NCI-H2081 treated with DMSO at 0.1 percent for 48 hours (cell line): ENCODE measurements around the gene THOC5.
"Not testable (repeated sequence)": the region's sequence is repeated elsewhere in the genome, so short reads cannot be mapped to it uniquely, and the experiment has no call there.

ENCODE experiments used
- DNase-seq: peaks from one replicate; lab custom pipeline; 2025; lab: John Stamatoyannopoulos, UW

The THOC5 gene

GRCh38 chr22:29563652-29564460 is 10.3 kb upstream of the THOC5 start:
- DNase-seq: no peak

- no peak for DNase-seq
Measured at GRCh38 chr22:29559853-29560252, 6.3 kb upstream of the THOC5 start.

GRCh38 chr22:29559030-29559429 is 5.5 kb upstream of the THOC5 start:
- no peak for DNase-seq

- no peak for DNase-seq
Measured at GRCh38 chr22:29555065-29555644, 1.6 kb upstream of the THOC5 start.

- DNase-seq: not testable (repeated sequence)
Measured at GRCh38 chr22:29552357-29552756, 1.2 kb downstream of the THOC5 start.

- DNase-seq: no peak
Measured at GRCh38 chr22:29550005-29550404, 3.6 kb downstream of the THOC5 start.

- DNase-seq: not testable (repeated sequence)
Measured at GRCh38 chr22:29545045-29545444, 8.5 kb downstream of the THOC5 start.

- DNase-seq: no peak
Measured at GRCh38 chr22:29541845-29542244, 11.7 kb downstream of the THOC5 start.

- DNase-seq: no peak
Measured at GRCh38 chr22:29539105-29539504, 14.5 kb downstream of the THOC5 start.

GRCh38 chr22:29536411-29536810 is 17.1 kb downstream of the THOC5 start:
- DNase-seq: no peak

GRCh38 chr22:29531419-29531818 is 22.1 kb downstream of the THOC5 start:
- no peak for DNase-seq

GRCh38 chr22:29530716-29531115 is 22.8 kb downstream of the THOC5 start:
- DNase-seq: no peak

GRCh38 chr22:29528144-29528543 is 25.4 kb downstream of the THOC5 start:
- no peak for DNase-seq

- no peak for DNase-seq
Measured at GRCh38 chr22:29524442-29525191, 28.9 kb downstream of the THOC5 start.

- DNase-seq: no peak
Measured at GRCh38 chr22:29523761-29524160, 29.8 kb downstream of the THOC5 start.

- no peak for DNase-seq
Measured at GRCh38 chr22:29521526-29521925, 32.0 kb downstream of the THOC5 start.

GRCh38 chr22:29520851-29521250 is 32.7 kb downstream of the THOC5 start:
- no peak for DNase-seq

GRCh38 chr22:29519996-29520395 is 33.6 kb downstream of the THOC5 start:
- no peak for DNase-seq

- no peak for DNase-seq
Measured at GRCh38 chr22:29518427-29518826, 35.1 kb downstream of the THOC5 start.

- DNase-seq: no peak
Measured at GRCh38 chr22:29517215-29517908, 36.2 kb downstream of the THOC5 start.

- DNase-seq: no peak
Measured at GRCh38 chr22:29512031-29512430, 41.5 kb downstream of the THOC5 start.

GRCh38 chr22:29511126-29511862 is 42.3 kb downstream of the THOC5 start:
- no peak for DNase-seq
